Prostate gland (tissue), 2 donors: ENCODE measurements around the gene TMEM196.

ENCODE experiments used
- POLR2A ChIP-seq: fragments of 450-650 bp; IDR thresholded peaks from one replicate; pipeline ENCODE4 v1.6.1; 2016; ENCODE audit warnings: antibody characterized with exemption, mild to moderate bottlenecking
- POLR2AphosphoS5 ChIP-seq: sonication (generic); formaldehyde crosslinking; IDR thresholded peaks from one replicate; pipeline ENCODE4 v1.6.1; 2017; ENCODE audit warnings: antibody characterized with exemption
- TF ChIP-seq, protein P1 (sequence below), 4 experiments: fragments of 200-600 bp in 2 of 4; fragments of 450-650 bp in 2 of 4; sonication (generic) in 2 of 4; IDR thresholded peaks; 1 replicate in 3 of 4; 2 replicates in 1 of 4; pipeline ENCODE4 v1.5.1; 2016 to 2019; ENCODE audit warnings: antibody characterized with exemption in 4 of 4, mild to moderate bottlenecking in 2 of 4, moderate library complexity in 2 of 4

GRCh38 chr7:19701471-19701870 is 71.9 kb downstream of the TMEM196 start:
- no peak for TF ChIP-seq POLR2A
- TF ChIP-seq, protein P1, sequence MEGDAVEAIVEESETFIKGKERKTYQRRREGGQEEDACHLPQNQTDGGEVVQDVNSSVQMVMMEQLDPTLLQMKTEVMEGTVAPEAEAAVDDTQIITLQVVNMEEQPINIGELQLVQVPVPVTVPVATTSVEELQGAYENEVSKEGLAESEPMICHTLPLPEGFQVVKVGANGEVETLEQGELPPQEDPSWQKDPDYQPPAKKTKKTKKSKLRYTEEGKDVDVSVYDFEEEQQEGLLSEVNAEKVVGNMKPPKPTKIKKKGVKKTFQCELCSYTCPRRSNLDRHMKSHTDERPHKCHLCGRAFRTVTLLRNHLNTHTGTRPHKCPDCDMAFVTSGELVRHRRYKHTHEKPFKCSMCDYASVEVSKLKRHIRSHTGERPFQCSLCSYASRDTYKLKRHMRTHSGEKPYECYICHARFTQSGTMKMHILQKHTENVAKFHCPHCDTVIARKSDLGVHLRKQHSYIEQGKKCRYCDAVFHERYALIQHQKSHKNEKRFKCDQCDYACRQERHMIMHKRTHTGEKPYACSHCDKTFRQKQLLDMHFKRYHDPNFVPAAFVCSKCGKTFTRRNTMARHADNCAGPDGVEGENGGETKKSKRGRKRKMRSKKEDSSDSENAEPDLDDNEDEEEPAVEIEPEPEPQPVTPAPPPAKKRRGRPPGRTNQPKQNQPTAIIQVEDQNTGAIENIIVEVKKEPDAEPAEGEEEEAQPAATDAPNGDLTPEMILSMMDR (IDR thresholded peaks at IDR 0.05) = no peak
- no peak for TF ChIP-seq POLR2AphosphoS5
